ENCODE results near the gene ANKRD27.

DNA sequence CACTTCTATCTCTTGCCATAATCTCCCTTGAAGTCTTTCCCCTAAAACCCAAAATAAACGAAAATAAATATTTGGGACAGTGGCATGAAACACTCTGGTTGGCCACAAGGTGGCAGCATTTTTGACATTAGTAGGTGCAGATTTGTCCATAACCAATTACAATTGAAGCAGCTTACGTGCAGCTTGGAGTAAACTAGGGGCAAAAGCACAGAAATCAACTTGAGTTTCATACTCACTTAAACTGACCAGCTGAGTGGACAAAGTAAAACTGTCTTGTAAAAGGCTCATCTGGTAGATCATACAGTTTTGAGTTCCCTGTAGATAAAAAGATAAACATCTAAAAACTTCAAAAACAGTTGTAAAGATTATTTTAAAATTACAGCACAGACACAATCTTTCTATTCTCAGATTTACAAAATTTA lies 75.2 kb downstream of the ANKRD27 start:
- TF ChIP-seq, protein P1, sequence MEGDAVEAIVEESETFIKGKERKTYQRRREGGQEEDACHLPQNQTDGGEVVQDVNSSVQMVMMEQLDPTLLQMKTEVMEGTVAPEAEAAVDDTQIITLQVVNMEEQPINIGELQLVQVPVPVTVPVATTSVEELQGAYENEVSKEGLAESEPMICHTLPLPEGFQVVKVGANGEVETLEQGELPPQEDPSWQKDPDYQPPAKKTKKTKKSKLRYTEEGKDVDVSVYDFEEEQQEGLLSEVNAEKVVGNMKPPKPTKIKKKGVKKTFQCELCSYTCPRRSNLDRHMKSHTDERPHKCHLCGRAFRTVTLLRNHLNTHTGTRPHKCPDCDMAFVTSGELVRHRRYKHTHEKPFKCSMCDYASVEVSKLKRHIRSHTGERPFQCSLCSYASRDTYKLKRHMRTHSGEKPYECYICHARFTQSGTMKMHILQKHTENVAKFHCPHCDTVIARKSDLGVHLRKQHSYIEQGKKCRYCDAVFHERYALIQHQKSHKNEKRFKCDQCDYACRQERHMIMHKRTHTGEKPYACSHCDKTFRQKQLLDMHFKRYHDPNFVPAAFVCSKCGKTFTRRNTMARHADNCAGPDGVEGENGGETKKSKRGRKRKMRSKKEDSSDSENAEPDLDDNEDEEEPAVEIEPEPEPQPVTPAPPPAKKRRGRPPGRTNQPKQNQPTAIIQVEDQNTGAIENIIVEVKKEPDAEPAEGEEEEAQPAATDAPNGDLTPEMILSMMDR (IDR thresholded peaks at IDR 0.05) = peak; percentile 73 to 87 (median 78)
- TF ChIP-seq POLR2A (IDR thresholded peaks at IDR 0.05) (no peak), EP300 (IDR thresholded peaks at IDR 0.05; ENCODE audit: low read depth) (no peak), POLR2AphosphoS5 (IDR thresholded peaks at IDR 0.05) (no peak)
